GM19239 (cell line): ENCODE results near the gene RNU1-4.
"Not testable (repeated sequence)": the region's sequence is repeated elsewhere in the genome, so short reads cannot be mapped to it uniquely, and the experiment has no call there.

Source experiments
- DNase-seq: peaks from one replicate; pipeline ENCODE4 v3.0.0; 2011; ENCODE audit warnings: low spot score; ENCODE audit not compliant: insufficient read length
- FAIRE-seq: peaks from 2 replicates; lab custom pipeline; 2011; peaks lifted over from hg19 to GRCh38; lab: Jason Lieb, UNC

RNU1-4 gene

GRCh38 chr1:16786362-16786761, 46.0 kb downstream of the RNU1-4 start:
- DNase-seq, FAIRE-seq: not testable (repeated sequence)

- FAIRE-seq, DNase-seq: not testable (repeated sequence)
Measured at GRCh38 chr1:16787175-16787574, 46.9 kb downstream of the RNU1-4 start.

- FAIRE-seq, DNase-seq: not testable (repeated sequence)
Measured at GRCh38 chr1:16787711-16788110, 47.4 kb downstream of the RNU1-4 start.
